ENCODE results near the gene TATDN2. TPM values are rescaled to one million over a fixed set of nuclear protein-coding genes. Genes with fewer than 3 reads are reported as not detected.

The TATDN2 gene
- polyA plus RNA-seq, 1 of the 3 experiments (the other 2 are of a cell fraction) = 14.7 TPM

- Histone ChIP-seq H2AFZ (ENCODE audit: low read depth) (no peak overlapping the region), H3K9ac (no peak overlapping the region), H4K20me1 (ENCODE audit: insufficient read depth) (no peaks in the 10 kb centered on the region), H3K4me1 (ENCODE audit: control insufficient read depth in 1 of 2, insufficient read depth in 2 of 2, low read depth in 1 of 2, low read length in 1 of 2) (no peaks in the 10 kb centered on the region), H3K4me2 (no peak overlapping the region), H3K36me3 (replicated peaks in 1 of 2; ENCODE audit: control insufficient read depth in 1 of 2, insufficient read depth in 2 of 2, low read length in 1 of 2) (no peaks in the 10 kb centered on the region), H3K9me3 (no peaks in the 10 kb centered on the region), H3K4me3 (ENCODE audit: low read depth in 2 of 2, low read length in 1 of 2) (no peak overlapping the region), H3K9me2 (no peaks in the 10 kb centered on the region), H3K79me2 (ENCODE audit: insufficient read depth) (no peaks in the 10 kb centered on the region), H3F3A (replicated peaks; ENCODE audit: insufficient read depth) (no peaks in the 10 kb centered on the region), H3K27me3 (ENCODE audit: insufficient read depth) (peaks cover 55% of the 10 kb centered on the region; the same call in 1 of the 2 replicates), H3K27ac (ENCODE audit: low read depth in 2 of 2, low read length in 1 of 2) (no peak overlapping the region)
- POLR2A ChIA-PET = no interaction called here
- WGBS (ENCODE audit: low lambda C conversion rate) = 50% methylated on average over 10 of the region's 12 CpGs
- TF ChIP-seq YY1 (IDR thresholded peaks at IDR 0.05; ENCODE audit: low read depth) (no peak), FOXM1 (IDR thresholded peaks at IDR 0.05; ENCODE audit: low read depth) (no peak), ELF1 (IDR thresholded peaks at IDR 0.05) (no peak), FOSL2 (IDR thresholded peaks at IDR 0.05; ENCODE audit: borderline replicate concordance, low read depth) (no peak), CHD2 (IDR thresholded peaks at IDR 0.05; ENCODE audit: low read length, partially characterized antibody) (no peak), SIN3A (IDR thresholded peaks at IDR 0.05; ENCODE audit: borderline replicate concordance, low read depth, low read length) (no peak), NRF1 (IDR thresholded peaks at IDR 0.05; ENCODE audit: low read depth, low read length) (no peak), ZBTB33 (IDR thresholded peaks at IDR 0.05; ENCODE audit: borderline replicate concordance, low read depth) (no peak), USF1 (IDR thresholded peaks at IDR 0.05; ENCODE audit: borderline replicate concordance, low read depth) (no peak), MEF2A (IDR thresholded peaks at IDR 0.05; ENCODE audit: borderline replicate concordance, low read depth) (no peak), RFX5 (IDR thresholded peaks at IDR 0.05; ENCODE audit: low read length) (no peak), TEAD4 (IDR thresholded peaks at IDR 0.05; ENCODE audit: borderline replicate concordance, insufficient read depth) (no peak), SMC3 (IDR thresholded peaks at IDR 0.05; ENCODE audit: low read depth, low read length) (no peak), IRF3 (IDR thresholded peaks at IDR 0.05; ENCODE audit: low read depth, low read length) (no peak), GATA2 (CRISPR knock-in tag; IDR thresholded peaks at IDR 0.05) (no peak), TCF12 (IDR thresholded peaks at IDR 0.05) (no peak), TAF1 (IDR thresholded peaks at IDR 0.05; ENCODE audit: borderline replicate concordance, low read depth, low read length) (no peak), GABPA (IDR thresholded peaks at IDR 0.05; ENCODE audit: low read depth) (no peak), RCOR1 (IDR thresholded peaks at IDR 0.05; ENCODE audit: low read length) (no peak), MAX (IDR thresholded peaks at IDR 0.05; ENCODE audit: low read depth) (no peak)
- no peak for DNase-seq
- CTCF ChIA-PET = interaction anchor here (1.0 to 4.2 kb wide), 3 partner anchors 13 to 408 kb away, joined by 3 to 16 read pairs (median 16); no protein-coding TSS in a partner anchor
Measured at GRCh38 chr3:10330319-10330718, 82.1 kb downstream of the TATDN2 start.

Small RNAs within 50 kb of the gene (small RNA-seq; reads per million reads assigned to genes)
- gene MIR378B (0 to 5.2 (median 0.52) reads per million in 7 experiments), gene RF02126 (0 reads per million in 7 experiments)

Other genes with a start within 250 kb of the TATDN2 start
- 7.3 and 9.6 TPM in 2 replicates for gene FANCD2, start 222.0 kb upstream of the TATDN2 start, polyA plus RNA-seq (2012; rRNA removed)
- not detected in 2 replicates for gene FANCD2OS, start 140.2 kb upstream of the TATDN2 start, polyA plus RNA-seq (2012; rRNA removed)
- 211 and 283 TPM in 2 replicates for gene BRK1, start 132.8 kb upstream of the TATDN2 start, polyA plus RNA-seq (2012; rRNA removed)
- 9.2 and 10.2 TPM in 2 replicates for gene VHL, start 106.7 kb upstream of the TATDN2 start, polyA plus RNA-seq (2012; rRNA removed)
- gene IRAK2, start 83.5 kb upstream of the TATDN2 start, polyA plus RNA-seq (2012; rRNA removed) = 7.7 and 8.6 TPM in 2 replicates
- gene GHRL, start 44.5 kb downstream of the TATDN2 start, polyA plus RNA-seq (2012; rRNA removed) = not detected in 2 replicates
- gene SEC13, start 72.7 kb downstream of the TATDN2 start, polyA plus RNA-seq (2012; rRNA removed) = 198 and 215 TPM in 2 replicates

Data from SK-N-SH (cell line).